C4-2B (cell line): ENCODE measurements around the gene SNRNP48.

ENCODE experiments used
- CTCF ChIP-seq: fragments of 450-650 bp; conservative IDR thresholded peaks from 2 replicates; pipeline ENCODE4 v1.5.1; 2017; ENCODE audit warnings: mild to moderate bottlenecking
- ZFX ChIP-seq: fragments of 450-650 bp; IDR thresholded peaks from 2 replicates; pipeline ENCODE4 v1.6.1; 2017

- TF ChIP-seq CTCF (no peak), ZFX (no peak)
Observed at GRCh38 chr6:7639427-7639826, 49.4 kb downstream of the SNRNP48 start.
